ENCODE measurements around the gene DNAH6.

DNA sequence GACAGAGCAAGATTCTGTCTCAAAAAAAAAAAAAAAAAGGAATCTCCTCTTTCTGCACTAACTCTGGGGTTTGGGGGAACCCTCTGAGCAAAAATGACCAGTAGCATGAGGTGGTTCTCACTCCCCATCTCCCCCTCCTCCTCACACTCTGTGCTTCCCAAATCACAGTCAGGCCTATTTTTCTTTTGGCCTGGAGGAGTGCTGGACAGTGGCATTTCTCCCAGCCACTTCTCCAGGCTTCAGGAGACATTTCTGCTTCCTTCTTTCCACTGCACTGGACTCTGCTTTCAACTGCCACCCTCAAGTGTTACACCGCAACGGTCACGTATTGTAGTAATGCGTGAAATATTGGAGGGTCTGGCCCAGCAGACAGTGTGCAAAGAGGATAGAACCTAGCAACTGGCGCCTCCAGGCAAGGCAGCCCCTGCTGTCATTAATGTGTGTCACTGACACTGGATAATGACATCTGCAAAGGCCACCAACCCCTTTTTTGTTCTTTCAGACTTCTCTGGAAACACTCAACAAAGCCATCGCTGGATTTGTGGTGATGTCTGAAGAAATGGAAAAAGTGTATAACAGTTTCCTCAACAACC lies 295.6 kb downstream of the DNAH6 start:
- no peak for TF ChIP-seq BHLHE40 (IDR thresholded peaks at IDR 0.05; ENCODE audit: borderline replicate concordance)
- no peak for TF ChIP-seq L3MBTL2 (conservative IDR thresholded peaks at IDR 0.05)
- no peak for TF ChIP-seq FOXK2 (IDR thresholded peaks at IDR 0.05)
- no peak for TF ChIP-seq ELF4 (IDR thresholded peaks at IDR 0.05)
- TF ChIP-seq SUZ12 (IDR thresholded peaks at IDR 0.05) = no peak
- no peak for TF ChIP-seq HDGF (IDR thresholded peaks at IDR 0.05; ENCODE audit: borderline replicate concordance)
- TF ChIP-seq FOXM1 (IDR thresholded peaks at IDR 0.05; ENCODE audit: borderline replicate concordance) = no peak
- TF ChIP-seq NFRKB (IDR thresholded peaks at IDR 0.05) = no peak
- no peak for TF ChIP-seq LEF1 (IDR thresholded peaks at IDR 0.05; ENCODE audit: borderline replicate concordance)
- TF ChIP-seq FOXA1 (IDR thresholded peaks at IDR 0.05) = no peak
- TF ChIP-seq SP1 (IDR thresholded peaks at IDR 0.05) = no peak
- TF ChIP-seq CTBP1 (IDR thresholded peaks at IDR 0.05; ENCODE audit: borderline replicate concordance) = no peak
- no peak for TF ChIP-seq ZNF384 (IDR thresholded peaks at IDR 0.05)
- no peak for TF ChIP-seq ARNT (IDR thresholded peaks at IDR 0.05)

All from HEK293T (cell line).